Prostate gland (tissue), 2 donors: ENCODE results near the gene HLA-B.

Experiments
- POLR2A ChIP-seq: fragments of 450-650 bp; IDR thresholded peaks from one replicate; pipeline ENCODE4 v1.6.1; 2016; ENCODE audit warnings: antibody characterized with exemption, mild to moderate bottlenecking
- TF ChIP-seq, protein P1 (sequence below), 4 experiments: fragments of 200-600 bp in 2 of 4; fragments of 450-650 bp in 2 of 4; sonication (generic) in 2 of 4; IDR thresholded peaks; 1 replicate in 3 of 4; 2 replicates in 1 of 4; pipeline ENCODE4 v1.5.1; 2016 to 2019; ENCODE audit warnings: antibody characterized with exemption in 4 of 4, mild to moderate bottlenecking in 2 of 4, moderate library complexity in 2 of 4

DNA sequence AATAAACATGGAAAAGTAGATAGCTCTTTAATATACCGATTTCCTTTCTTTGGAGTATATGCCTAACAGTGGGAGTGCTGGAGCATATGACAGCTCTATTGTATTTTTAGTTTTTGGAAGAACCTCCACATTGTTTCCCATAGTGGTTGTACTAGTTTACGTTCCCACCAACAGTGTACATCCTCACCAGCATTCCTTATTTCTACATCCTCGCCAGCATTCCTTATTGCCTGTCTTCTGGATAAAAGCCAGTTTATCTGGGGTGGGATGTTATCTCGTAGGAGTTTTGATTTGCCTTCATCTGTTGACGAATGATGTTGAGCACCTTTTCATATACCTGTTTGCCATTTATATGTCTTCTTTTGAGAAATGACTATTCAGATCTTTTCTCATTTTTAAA, 49.0 kb upstream of the HLA-B start:
- TF ChIP-seq, protein P1, sequence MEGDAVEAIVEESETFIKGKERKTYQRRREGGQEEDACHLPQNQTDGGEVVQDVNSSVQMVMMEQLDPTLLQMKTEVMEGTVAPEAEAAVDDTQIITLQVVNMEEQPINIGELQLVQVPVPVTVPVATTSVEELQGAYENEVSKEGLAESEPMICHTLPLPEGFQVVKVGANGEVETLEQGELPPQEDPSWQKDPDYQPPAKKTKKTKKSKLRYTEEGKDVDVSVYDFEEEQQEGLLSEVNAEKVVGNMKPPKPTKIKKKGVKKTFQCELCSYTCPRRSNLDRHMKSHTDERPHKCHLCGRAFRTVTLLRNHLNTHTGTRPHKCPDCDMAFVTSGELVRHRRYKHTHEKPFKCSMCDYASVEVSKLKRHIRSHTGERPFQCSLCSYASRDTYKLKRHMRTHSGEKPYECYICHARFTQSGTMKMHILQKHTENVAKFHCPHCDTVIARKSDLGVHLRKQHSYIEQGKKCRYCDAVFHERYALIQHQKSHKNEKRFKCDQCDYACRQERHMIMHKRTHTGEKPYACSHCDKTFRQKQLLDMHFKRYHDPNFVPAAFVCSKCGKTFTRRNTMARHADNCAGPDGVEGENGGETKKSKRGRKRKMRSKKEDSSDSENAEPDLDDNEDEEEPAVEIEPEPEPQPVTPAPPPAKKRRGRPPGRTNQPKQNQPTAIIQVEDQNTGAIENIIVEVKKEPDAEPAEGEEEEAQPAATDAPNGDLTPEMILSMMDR (IDR thresholded peaks at IDR 0.05), result no peak
- no peak for TF ChIP-seq POLR2A
